SW 1271 (cell line): ENCODE data around the gene MYT1.
"Not testable (repeated sequence)": the region's sequence is repeated elsewhere in the genome, so short reads cannot be mapped to it uniquely, and the experiment has no call there.

ENCODE experiments used
- DNase-seq, 2 experiments: peaks; one replicate each; lab custom pipeline; 2025; lab: John Stamatoyannopoulos, UW

Gene MYT1

GRCh38 chr20:64164123-64164836 is at the start of gene MYT1:
MYT1 (plus strand) TSS chr20:64164452; CDS start chr20:64198862, 34,410 bp downstream.
- DNase-seq, result no peak

GRCh38 chr20:64115171-64115911 is 48.9 kb upstream of the MYT1 start:
- no peak for DNase-seq

GRCh38 chr20:64116016-64116415 is 48.2 kb upstream of the MYT1 start:
- no peak for DNase-seq

- DNase-seq, result no peak
These were observed 47.5 kb upstream of the MYT1 start for GRCh38 chr20:64116541-64117431.

- not testable (repeated sequence) for DNase-seq
These were observed 46.8 kb upstream of the MYT1 start for GRCh38 chr20:64117432-64117777.

GRCh38 chr20:64119301-64119680 is 45.0 kb upstream of the MYT1 start:
- DNase-seq, result peak in 1 of 2 experiments; percentile 30

- no peak for DNase-seq
These were observed 44.4 kb upstream of the MYT1 start for GRCh38 chr20:64119681-64120341.

GRCh38 chr20:64121586-64121985 is 42.7 kb upstream of the MYT1 start:
- no peak for DNase-seq

- DNase-seq, result not testable (repeated sequence)
These were observed 41.3 kb upstream of the MYT1 start for GRCh38 chr20:64122927-64123326.

GRCh38 chr20:64123517-64123916 is 40.7 kb upstream of the MYT1 start:
- DNase-seq, result not testable (repeated sequence)

GRCh38 chr20:64129146-64129782 is 35.0 kb upstream of the MYT1 start:
- DNase-seq, result no peak

GRCh38 chr20:64130271-64130670 is 34.0 kb upstream of the MYT1 start:
- no peak for DNase-seq

- no peak for DNase-seq
These were observed 33.4 kb upstream of the MYT1 start for GRCh38 chr20:64130876-64131275.

- DNase-seq, result peak; percentile 50 to 76
These were observed 32.8 kb upstream of the MYT1 start for GRCh38 chr20:64131406-64131805.

GRCh38 chr20:64133951-64134407 is 30.3 kb upstream of the MYT1 start:
- DNase-seq, result no peak

- not testable (repeated sequence) for DNase-seq
These were observed 29.5 kb upstream of the MYT1 start for GRCh38 chr20:64134744-64135143.

- no peak for DNase-seq
These were observed 28.1 kb upstream of the MYT1 start for GRCh38 chr20:64136004-64136710.

GRCh38 chr20:64137598-64138031 is 26.6 kb upstream of the MYT1 start:
- no peak for DNase-seq

GRCh38 chr20:64138276-64138815 is 25.9 kb upstream of the MYT1 start:
- no peak for DNase-seq
